Measurements from ENCODE around the gene TBC1D8. TPM values are rescaled to one million over a fixed set of nuclear protein-coding genes. Genes with fewer than 3 reads are reported as not detected.

TBC1D8 gene
- total and polyA plus RNA-seq, 5 donors from 2014 or later: 0.48 to 1.1 (median 0.73) TPM

DNA sequence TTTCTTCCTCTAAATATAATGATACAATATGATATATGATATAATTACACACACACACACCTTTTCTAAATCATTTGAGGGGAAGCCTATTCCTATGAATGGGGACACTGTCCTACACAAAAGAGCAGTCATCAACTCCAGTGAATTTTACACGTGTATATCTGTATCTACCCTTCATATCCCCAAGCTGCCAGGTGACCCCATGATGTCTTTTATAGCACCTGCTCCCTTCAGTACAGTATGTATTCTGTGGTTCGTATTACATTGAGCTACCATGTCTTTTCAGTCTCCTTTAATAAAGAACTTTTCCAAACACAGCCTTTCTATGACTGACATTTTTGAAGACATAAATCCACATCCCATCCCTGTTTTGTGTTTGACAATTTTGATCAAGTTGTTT is 19.0 kb downstream of the TBC1D8 start:
- Histone ChIP-seq H3K9me3 (ENCODE audit: control insufficient read depth in 2 of 2, low read length in 2 of 2) (no peaks in the 10 kb centered on the region), H3K27me3 (ENCODE audit: control insufficient read depth, insufficient read depth, low read length) (no peaks in the 10 kb centered on the region), H3K4me3 (ENCODE audit: low read depth, low read length) (no peak overlapping the region), H3K36me3 (ENCODE audit: control insufficient read depth, insufficient read depth, low read length) (no peaks in the 10 kb centered on the region), H3K4me1 (ENCODE audit: control insufficient read depth, insufficient read depth, low read length, poor library complexity, severe bottlenecking) (no peaks in the 10 kb centered on the region), H3K27ac (ENCODE audit: insufficient read depth, low read length, poor library complexity, severe bottlenecking) (no peak overlapping the region)
- Mint-ChIP-seq H3K9me3 (peaks cover 0 to 2% (median 0%) of the 10 kb centered on the region in 7 donors), H3K4me3 (no peak overlapping the region), H3K27me3 (peaks cover 4% of the 10 kb centered on the region), H3K27ac (no peak overlapping the region), H3K36me3 (no peaks in the 10 kb centered on the region), H3K4me1 (no peaks in the 10 kb centered on the region)
- ATAC-seq (ENCODE audit: low read depth in 2 of 2) (no peak), DNase-seq (no peak)

- Histone ChIP-seq H3K27me3 (ENCODE audit: control insufficient read depth, insufficient read depth, low read length) (no peaks in the 10 kb centered on the region), H3K36me3 (ENCODE audit: control insufficient read depth, insufficient read depth, low read length) (no peaks in the 10 kb centered on the region), H3K27ac (ENCODE audit: insufficient read depth, low read length, poor library complexity, severe bottlenecking) (no peak overlapping the region), H3K4me3 (ENCODE audit: low read depth, low read length) (no peak overlapping the region), H3K9me3 (ENCODE audit: control insufficient read depth in 2 of 2, low read length in 2 of 2) (no peaks in the 10 kb centered on the region), H3K4me1 (ENCODE audit: control insufficient read depth, insufficient read depth, low read length, poor library complexity, severe bottlenecking) (no peaks in the 10 kb centered on the region)
- peaks cover 2% of the 10 kb centered on the region for H3K27me3 Mint-ChIP-seq
- peaks cover 0 to 2% (median 0%) of the 10 kb centered on the region in 7 donors for H3K9me3 Mint-ChIP-seq
- peaks cover 0 to 8% (median 3%) of the 10 kb centered on the region in 4 donors for H3K4me1 Mint-ChIP-seq
- no peak for ATAC-seq (ENCODE audit: low read depth in 2 of 2)
- H3K36me3 Mint-ChIP-seq: no peaks in the 10 kb centered on the region
- no peak for DNase-seq
- H3K27ac Mint-ChIP-seq: no peak overlapping the region
- H3K4me3 Mint-ChIP-seq: no peak overlapping the region
These were observed 21.1 kb downstream of the TBC1D8 start for GRCh38 chr2:101130081-101130480.

DNA sequence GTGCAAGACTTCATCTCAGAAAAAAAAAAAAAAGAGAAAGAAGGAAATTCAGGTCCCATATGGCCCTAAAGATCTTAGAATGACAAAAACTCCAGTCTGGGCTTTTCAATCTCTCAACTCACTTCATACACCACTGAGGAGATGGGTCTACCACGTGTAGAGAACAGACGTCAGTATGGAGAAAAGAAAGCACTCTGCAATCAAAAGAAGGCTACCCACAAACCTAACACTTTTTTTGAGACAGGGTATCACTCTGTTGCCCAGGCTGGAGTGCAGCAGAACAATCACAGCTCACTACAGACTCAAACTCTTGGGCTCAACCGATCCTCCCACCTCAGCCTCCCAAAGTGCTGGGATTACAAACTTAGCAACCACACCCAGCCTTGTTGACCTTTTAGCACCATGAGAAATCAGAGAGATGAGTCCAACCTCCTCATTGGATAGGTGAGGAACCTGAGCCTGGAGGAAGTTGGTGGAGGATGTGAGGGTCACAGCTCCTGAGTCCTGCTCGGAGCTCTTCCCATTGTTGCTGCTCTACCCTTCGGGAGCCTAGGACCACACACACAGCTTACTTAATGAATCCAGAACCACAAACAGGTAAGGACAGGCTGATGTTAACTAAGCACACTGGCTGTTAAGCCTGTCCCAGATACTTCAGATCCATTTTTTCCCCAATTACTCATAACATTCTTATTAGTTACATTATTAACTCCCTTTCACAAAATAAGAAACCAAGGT is 23.7 kb downstream of the TBC1D8 start:
- Mint-ChIP-seq H3K4me1 (peaks cover 0 to 15% (median 5%) of the 10 kb centered on the region in 4 donors), H3K9me3 (peaks cover 0 to 2% (median 0%) of the 10 kb centered on the region in 7 donors), H3K27me3 (peaks cover 9% of the 10 kb centered on the region), H3K4me3 (no peak overlapping the region), H3K36me3 (no peaks in the 10 kb centered on the region), H3K27ac (no peak overlapping the region)
- no peak overlapping the region for H3K27ac ChIP-seq (ENCODE audit: insufficient read depth, low read length, poor library complexity, severe bottlenecking)
- DNase-seq: no peak
- no peaks in the 10 kb centered on the region for H3K36me3 ChIP-seq (ENCODE audit: control insufficient read depth, insufficient read depth, low read length)
- no peaks in the 10 kb centered on the region for H3K4me1 ChIP-seq (ENCODE audit: control insufficient read depth, insufficient read depth, low read length, poor library complexity, severe bottlenecking)
- no peaks in the 10 kb centered on the region for H3K27me3 ChIP-seq (ENCODE audit: control insufficient read depth, insufficient read depth, low read length)
- ATAC-seq (ENCODE audit: low read depth in 2 of 2): no peak
- no peaks in the 10 kb centered on the region for H3K9me3 ChIP-seq (ENCODE audit: control insufficient read depth in 2 of 2, low read length in 2 of 2)
- no peak overlapping the region for H3K4me3 ChIP-seq (ENCODE audit: low read depth, low read length)

GRCh38 chr2:101125808-101126207 is 25.4 kb downstream of the TBC1D8 start:
- Mint-ChIP-seq H3K4me1 (peaks cover 0 to 15% (median 5%) of the 10 kb centered on the region in 4 donors), H3K27me3 (peaks cover 16% of the 10 kb centered on the region), H3K27ac (peak overlapping the region in 2 of 3 donors; percentile 31 to 74), H3K36me3 (no peaks in the 10 kb centered on the region), H3K9me3 (peaks cover 0 to 2% (median 0%) of the 10 kb centered on the region in 7 donors), H3K4me3 (peak overlapping the region in 1 of 4 donors; percentile 5)
- Histone ChIP-seq H3K27me3 (ENCODE audit: control insufficient read depth, insufficient read depth, low read length) (no peaks in the 10 kb centered on the region), H3K4me1 (ENCODE audit: control insufficient read depth, insufficient read depth, low read length, poor library complexity, severe bottlenecking) (no peaks in the 10 kb centered on the region), H3K9me3 (ENCODE audit: control insufficient read depth in 2 of 2, low read length in 2 of 2) (no peaks in the 10 kb centered on the region), H3K36me3 (ENCODE audit: control insufficient read depth, insufficient read depth, low read length) (no peaks in the 10 kb centered on the region), H3K27ac (ENCODE audit: insufficient read depth, low read length, poor library complexity, severe bottlenecking) (no peak overlapping the region), H3K4me3 (ENCODE audit: low read depth, low read length) (no peak overlapping the region)
- DNase-seq (no peak), ATAC-seq (ENCODE audit: low read depth in 2 of 2) (no peak)

GRCh38 chr2:101125374-101125773 is 25.8 kb downstream of the TBC1D8 start:
- Histone ChIP-seq H3K27ac (ENCODE audit: insufficient read depth, low read length, poor library complexity, severe bottlenecking) (no peak overlapping the region), H3K36me3 (ENCODE audit: control insufficient read depth, insufficient read depth, low read length) (no peaks in the 10 kb centered on the region), H3K4me3 (ENCODE audit: low read depth, low read length) (no peak overlapping the region), H3K4me1 (ENCODE audit: control insufficient read depth, insufficient read depth, low read length, poor library complexity, severe bottlenecking) (no peaks in the 10 kb centered on the region), H3K27me3 (ENCODE audit: control insufficient read depth, insufficient read depth, low read length) (no peaks in the 10 kb centered on the region), H3K9me3 (ENCODE audit: control insufficient read depth in 2 of 2, low read length in 2 of 2) (no peaks in the 10 kb centered on the region)
- ATAC-seq (ENCODE audit: low read depth in 2 of 2) (no peak), DNase-seq (no peak)
- H3K9me3 Mint-ChIP-seq: peaks cover 0 to 2% (median 0%) of the 10 kb centered on the region in 7 donors
- no peak overlapping the region for H3K27ac Mint-ChIP-seq
- no peaks in the 10 kb centered on the region for H3K36me3 Mint-ChIP-seq
- peak overlapping the region in 1 of 4 donors; percentile 5 for H3K4me3 Mint-ChIP-seq
- peaks cover 18% of the 10 kb centered on the region for H3K27me3 Mint-ChIP-seq
- H3K4me1 Mint-ChIP-seq: peaks cover 0 to 15% (median 5%) of the 10 kb centered on the region in 4 donors

GRCh38 chr2:101124643-101125366 is 26.4 kb downstream of the TBC1D8 start:
- no peak overlapping the region for H3K27ac ChIP-seq (ENCODE audit: insufficient read depth, low read length, poor library complexity, severe bottlenecking)
- H3K4me1 ChIP-seq (ENCODE audit: control insufficient read depth, insufficient read depth, low read length, poor library complexity, severe bottlenecking): no peaks in the 10 kb centered on the region
- Mint-ChIP-seq H3K4me1 (peaks cover 0 to 15% (median 5%) of the 10 kb centered on the region in 4 donors), H3K36me3 (no peaks in the 10 kb centered on the region), H3K4me3 (no peak overlapping the region), H3K27me3 (peaks cover 18% of the 10 kb centered on the region), H3K27ac (no peak overlapping the region), H3K9me3 (peaks cover 0 to 2% (median 0%) of the 10 kb centered on the region in 7 donors)
- H3K4me3 ChIP-seq (ENCODE audit: low read depth, low read length): no peak overlapping the region
- H3K27me3 ChIP-seq (ENCODE audit: control insufficient read depth, insufficient read depth, low read length): no peaks in the 10 kb centered on the region
- H3K9me3 ChIP-seq (ENCODE audit: control insufficient read depth in 2 of 2, low read length in 2 of 2): no peaks in the 10 kb centered on the region
- ATAC-seq (ENCODE audit: low read depth in 2 of 2) (no peak), DNase-seq (no peak)
- H3K36me3 ChIP-seq (ENCODE audit: control insufficient read depth, insufficient read depth, low read length): no peaks in the 10 kb centered on the region

DNA sequence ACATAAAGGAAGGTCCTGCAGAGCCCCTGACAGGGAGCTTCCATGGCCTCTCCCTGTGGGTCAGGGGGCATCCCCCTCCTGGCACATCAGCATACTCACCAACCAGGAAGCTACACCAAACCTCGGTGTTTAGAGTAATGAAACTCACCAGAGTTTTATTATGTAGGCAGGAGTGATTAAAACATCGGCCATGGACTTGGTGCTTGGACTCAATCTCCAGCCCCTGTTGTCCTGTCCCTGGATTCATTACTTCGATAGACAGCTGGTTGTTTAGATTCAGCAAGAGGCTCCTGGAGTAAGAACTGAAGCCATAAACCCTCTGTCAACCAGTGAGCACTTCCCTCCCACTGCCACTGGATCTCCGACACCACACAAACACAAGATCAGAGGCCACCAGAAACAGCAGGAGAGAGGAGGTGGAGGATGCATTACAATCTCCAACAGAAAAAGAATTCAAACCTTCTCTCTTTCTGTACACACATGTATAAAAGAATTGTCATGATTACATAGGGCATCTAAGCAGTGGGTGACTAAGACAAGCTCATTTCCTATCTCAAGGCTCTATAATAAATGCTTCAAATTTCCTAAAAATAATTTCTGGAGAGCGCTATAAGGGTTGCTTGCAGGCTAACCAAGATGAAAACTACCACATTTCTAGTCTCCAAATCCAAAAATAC is 27.2 kb downstream of the TBC1D8 start:
- DNase-seq (no peak), ATAC-seq (ENCODE audit: low read depth in 2 of 2) (no peak)
- peaks cover 0 to 2% (median 0%) of the 10 kb centered on the region in 7 donors for H3K9me3 Mint-ChIP-seq
- no peaks in the 10 kb centered on the region for H3K36me3 Mint-ChIP-seq
- Histone ChIP-seq H3K4me1 (ENCODE audit: control insufficient read depth, insufficient read depth, low read length, poor library complexity, severe bottlenecking) (no peaks in the 10 kb centered on the region), H3K4me3 (ENCODE audit: low read depth, low read length) (no peak overlapping the region), H3K9me3 (ENCODE audit: control insufficient read depth in 2 of 2, low read length in 2 of 2) (no peaks in the 10 kb centered on the region), H3K36me3 (ENCODE audit: control insufficient read depth, insufficient read depth, low read length) (no peaks in the 10 kb centered on the region), H3K27me3 (ENCODE audit: control insufficient read depth, insufficient read depth, low read length) (no peaks in the 10 kb centered on the region), H3K27ac (ENCODE audit: insufficient read depth, low read length, poor library complexity, severe bottlenecking) (no peak overlapping the region)
- H3K27me3 Mint-ChIP-seq: peaks cover 18% of the 10 kb centered on the region
- peaks cover 0 to 15% (median 5%) of the 10 kb centered on the region in 4 donors for H3K4me1 Mint-ChIP-seq
- H3K27ac Mint-ChIP-seq: no peak overlapping the region
- H3K4me3 Mint-ChIP-seq: no peak overlapping the region

Measured in CD4-positive, CD25-positive, alpha-beta regulatory T cell (primary cell).